Measurements from ENCODE around the gene ABHD17C. TPM values are rescaled to one million over a fixed set of nuclear protein-coding genes. Genes with fewer than 3 reads are reported as not detected.

Gene ABHD17C
- total RNA-seq, 1 donor from 2014 or later, result 12.5 TPM

GRCh38 chr15:80735344-80735743, 40.2 kb downstream of the ABHD17C start:
- no peaks in the 10 kb centered on the region for H3K9me3 ChIP-seq
- no peak overlapping the region for H3K27ac ChIP-seq
- intact Hi-C loops (cut with DNase I), result no loop called here
- DNase-seq (ENCODE audit: extremely low spot score in 2 of 2), result no peak
- no peaks in the 10 kb centered on the region for H3K27me3 ChIP-seq
- H3K36me3 ChIP-seq, result no peaks in the 10 kb centered on the region
- no peak overlapping the region for H3K4me3 ChIP-seq
- H3K4me1 ChIP-seq, result peaks cover 9% of the 10 kb centered on the region
- TF ChIP-seq, protein P1, sequence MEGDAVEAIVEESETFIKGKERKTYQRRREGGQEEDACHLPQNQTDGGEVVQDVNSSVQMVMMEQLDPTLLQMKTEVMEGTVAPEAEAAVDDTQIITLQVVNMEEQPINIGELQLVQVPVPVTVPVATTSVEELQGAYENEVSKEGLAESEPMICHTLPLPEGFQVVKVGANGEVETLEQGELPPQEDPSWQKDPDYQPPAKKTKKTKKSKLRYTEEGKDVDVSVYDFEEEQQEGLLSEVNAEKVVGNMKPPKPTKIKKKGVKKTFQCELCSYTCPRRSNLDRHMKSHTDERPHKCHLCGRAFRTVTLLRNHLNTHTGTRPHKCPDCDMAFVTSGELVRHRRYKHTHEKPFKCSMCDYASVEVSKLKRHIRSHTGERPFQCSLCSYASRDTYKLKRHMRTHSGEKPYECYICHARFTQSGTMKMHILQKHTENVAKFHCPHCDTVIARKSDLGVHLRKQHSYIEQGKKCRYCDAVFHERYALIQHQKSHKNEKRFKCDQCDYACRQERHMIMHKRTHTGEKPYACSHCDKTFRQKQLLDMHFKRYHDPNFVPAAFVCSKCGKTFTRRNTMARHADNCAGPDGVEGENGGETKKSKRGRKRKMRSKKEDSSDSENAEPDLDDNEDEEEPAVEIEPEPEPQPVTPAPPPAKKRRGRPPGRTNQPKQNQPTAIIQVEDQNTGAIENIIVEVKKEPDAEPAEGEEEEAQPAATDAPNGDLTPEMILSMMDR (IDR thresholded peaks at IDR 0.05), result no peak
- TF ChIP-seq POLR2AphosphoS5 (IDR thresholded peaks at IDR 0.05; ENCODE audit: insufficient read depth in 1 of 2, low read depth in 1 of 2), result no peak
- no peak for TF ChIP-seq POLR2A (IDR thresholded peaks at IDR 0.05)

GRCh38 chr15:80736560-80736959, 41.5 kb downstream of the ABHD17C start:
- no peaks in the 10 kb centered on the region for H3K36me3 ChIP-seq
- no peaks in the 10 kb centered on the region for H3K27me3 ChIP-seq
- H3K4me3 ChIP-seq, result no peak overlapping the region
- no peak for DNase-seq (ENCODE audit: extremely low spot score in 2 of 2)
- no peak for TF ChIP-seq POLR2A (IDR thresholded peaks at IDR 0.05)
- TF ChIP-seq POLR2AphosphoS5 (IDR thresholded peaks at IDR 0.05; ENCODE audit: insufficient read depth in 1 of 2, low read depth in 1 of 2), result no peak
- TF ChIP-seq, protein P1 (IDR thresholded peaks at IDR 0.05), result no peak
- H3K27ac ChIP-seq, result no peak overlapping the region
- intact Hi-C loops (cut with DNase I), result no loop called here
- H3K4me1 ChIP-seq, result peaks cover 9% of the 10 kb centered on the region
- no peaks in the 10 kb centered on the region for H3K9me3 ChIP-seq

- Histone ChIP-seq H3K36me3 (no peaks in the 10 kb centered on the region), H3K27ac (no peak overlapping the region)
- intact Hi-C loops (cut with DNase I), result no loop called here
Observed at GRCh38 chr15:80739919-80740318, 44.8 kb downstream of the ABHD17C start.

DNA sequence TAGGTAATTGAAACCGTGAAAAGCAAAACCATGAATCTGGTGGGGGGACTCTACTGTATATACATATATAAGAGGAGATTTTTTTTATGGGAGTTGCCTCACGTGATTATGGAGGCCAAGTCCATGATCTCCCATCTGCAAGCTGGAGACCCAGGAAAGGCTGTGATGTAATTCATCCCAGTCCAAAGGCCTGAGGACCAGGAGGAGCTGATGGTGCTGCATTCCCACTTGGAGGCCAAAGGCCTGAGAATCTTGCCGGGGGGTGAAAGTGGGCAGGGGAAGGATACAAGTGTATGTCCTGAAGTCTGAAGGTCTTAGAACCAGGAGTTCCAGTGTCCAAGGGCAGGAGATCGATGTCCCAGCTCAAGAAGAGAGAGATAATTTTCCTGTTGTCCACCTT, 47.0 kb downstream of the ABHD17C start:
- intact Hi-C loops (cut with DNase I), result no loop called here

More at GRCh38 chr15:80739919-80740318, 44.8 kb downstream of the ABHD17C start:
- DNase-seq (ENCODE audit: extremely low spot score in 2 of 2), result no peak
- no peaks in the 10 kb centered on the region for H3K27me3 ChIP-seq
- no peaks in the 10 kb centered on the region for H3K9me3 ChIP-seq
- TF ChIP-seq POLR2A (IDR thresholded peaks at IDR 0.05) (no peak), POLR2AphosphoS5 (IDR thresholded peaks at IDR 0.05; ENCODE audit: insufficient read depth in 1 of 2, low read depth in 1 of 2) (no peak)
- TF ChIP-seq, protein P1 (IDR thresholded peaks at IDR 0.05), result no peak
- no peak overlapping the region for H3K4me3 ChIP-seq
- peaks cover 7% of the 10 kb centered on the region for H3K4me1 ChIP-seq

GRCh38 chr15:80743189-80743833, 48.2 kb downstream of the ABHD17C start:
- TF ChIP-seq, protein P1 (IDR thresholded peaks at IDR 0.05), result no peak
- TF ChIP-seq POLR2A (IDR thresholded peaks at IDR 0.05) (no peak), POLR2AphosphoS5 (IDR thresholded peaks at IDR 0.05; ENCODE audit: insufficient read depth in 1 of 2, low read depth in 1 of 2) (no peak)
- Histone ChIP-seq H3K27ac (no peak overlapping the region), H3K4me3 (no peak overlapping the region), H3K36me3 (no peaks in the 10 kb centered on the region), H3K9me3 (no peaks in the 10 kb centered on the region), H3K27me3 (no peaks in the 10 kb centered on the region), H3K4me1 (peaks cover 11% of the 10 kb centered on the region)
- intact Hi-C loops (cut with DNase I), result no loop called here
- DNase-seq (ENCODE audit: extremely low spot score in 2 of 2), result peak; percentile 6 to 16

More for the DNA sequence above, 47.0 kb downstream of the ABHD17C start:
- no peak overlapping the region for H3K27ac ChIP-seq
- H3K9me3 ChIP-seq, result no peaks in the 10 kb centered on the region
- peak; percentile 25 to 37 for DNase-seq (ENCODE audit: extremely low spot score in 2 of 2)
- peaks cover 11% of the 10 kb centered on the region for H3K4me1 ChIP-seq
- TF ChIP-seq POLR2A (IDR thresholded peaks at IDR 0.05) (no peak), POLR2AphosphoS5 (IDR thresholded peaks at IDR 0.05; ENCODE audit: insufficient read depth in 1 of 2, low read depth in 1 of 2) (no peak)
- TF ChIP-seq, protein P1 (IDR thresholded peaks at IDR 0.05), result no peak
- H3K36me3 ChIP-seq, result no peaks in the 10 kb centered on the region
- H3K27me3 ChIP-seq, result no peaks in the 10 kb centered on the region
- H3K4me3 ChIP-seq, result no peak overlapping the region

Measured in vagina (tissue), 2 donors.